ENCODE measurements around the gene FAM3D.

DNA sequence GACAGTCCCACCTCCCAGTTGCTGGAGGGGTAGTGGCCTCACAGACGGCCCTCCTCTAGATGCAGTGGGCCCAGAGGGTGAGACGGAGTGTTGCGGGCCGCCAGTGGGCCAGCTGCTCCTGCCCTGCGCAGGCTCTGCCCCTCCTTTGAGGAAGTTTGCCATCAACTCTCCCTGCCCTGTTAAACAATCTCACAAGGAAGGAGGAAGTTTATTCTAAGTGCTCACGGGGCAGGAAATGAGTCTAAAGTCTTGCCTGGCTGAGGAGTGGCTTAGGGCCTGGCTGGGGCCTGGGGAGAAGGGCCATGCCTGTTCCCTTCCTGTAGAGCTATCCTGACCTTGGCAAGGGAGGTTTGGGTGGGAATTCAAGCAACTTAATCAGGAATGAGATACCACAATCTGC is at the start of gene FAM3D:
- TF ChIP-seq CTCF (IDR thresholded peaks at IDR 0.05) (no peak), POLR2AphosphoS5 (IDR thresholded peaks at IDR 0.05) (no peak), POLR2A (IDR thresholded peaks at IDR 0.05; ENCODE audit: low read depth) (no peak)
